ENCODE results near the gene HSD11B1.

The HSD11B1 gene

DNA sequence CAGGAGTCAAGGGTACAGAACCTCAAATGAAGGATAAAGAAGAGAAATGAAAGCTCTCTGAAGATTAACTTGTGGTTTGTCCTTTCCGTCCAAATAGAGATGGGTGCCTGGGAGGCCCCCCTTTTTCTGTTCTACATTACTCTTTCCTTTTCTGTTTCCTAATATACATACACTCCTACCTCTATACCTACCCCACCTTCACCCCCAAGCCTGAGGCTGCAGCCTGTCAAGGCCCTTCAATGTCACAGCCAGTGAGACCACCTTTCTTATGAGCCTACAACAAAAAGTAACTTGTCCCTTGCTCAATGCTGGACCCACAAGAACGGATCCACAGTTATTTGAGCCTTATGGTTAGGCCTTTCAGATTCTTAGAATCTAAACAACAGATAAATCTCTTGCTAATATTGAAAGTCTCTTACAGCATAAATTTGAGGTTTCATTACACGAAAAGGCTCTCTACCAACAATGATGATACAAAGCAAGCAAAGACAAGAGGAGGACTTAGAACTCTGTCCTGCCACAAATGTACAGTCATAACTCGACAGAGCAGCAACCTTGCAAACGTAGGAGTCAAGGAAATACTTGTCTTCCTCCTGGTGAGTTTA, 47.1 kb downstream of the HSD11B1 start:
- no peak for DNase-seq (ENCODE audit: low read depth in 1 of 2, low spot score in 1 of 2)

DNA sequence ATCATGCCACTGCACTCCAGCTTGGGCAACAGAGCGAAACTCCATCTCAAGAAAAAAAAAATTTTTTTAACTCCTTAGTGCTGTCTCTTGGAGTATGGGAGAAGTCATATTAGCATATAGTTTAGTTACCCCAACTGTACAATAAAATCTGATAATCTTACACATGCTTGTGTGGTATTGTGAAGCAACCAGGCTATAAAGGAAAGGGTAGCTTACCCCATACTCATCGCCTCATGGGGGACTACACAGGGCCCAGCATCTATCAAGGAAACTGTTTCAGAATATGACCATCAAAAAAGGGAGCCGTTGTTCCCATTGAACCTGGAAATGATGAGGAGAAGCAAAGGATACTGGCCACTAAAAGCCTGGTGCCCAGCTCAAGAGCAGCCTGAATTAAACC, 48.2 kb downstream of the HSD11B1 start:
- no peak for DNase-seq (ENCODE audit: low read depth in 1 of 2, low spot score in 1 of 2)

DNA sequence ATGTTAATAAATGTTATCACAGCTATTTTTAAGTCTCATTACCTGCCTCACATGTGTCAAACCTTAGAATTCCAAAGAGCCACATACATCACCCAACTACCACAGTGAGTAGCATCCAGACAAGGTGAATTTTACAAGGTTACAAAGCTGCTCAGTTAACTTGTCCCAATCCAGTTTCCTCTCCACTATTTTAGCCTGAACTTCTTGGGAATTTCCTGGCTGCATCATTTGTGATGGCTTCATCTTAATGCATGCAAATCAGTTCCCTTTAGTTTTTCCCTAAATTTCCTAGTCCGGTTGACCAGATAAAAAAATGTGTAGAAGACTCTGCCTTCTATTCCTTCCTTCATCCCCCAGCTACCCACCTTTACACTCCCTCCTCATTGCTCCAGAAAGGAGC, 50.6 kb downstream of the HSD11B1 start:
- no peak for DNase-seq (ENCODE audit: low read depth in 1 of 2, low spot score in 1 of 2)

DNA sequence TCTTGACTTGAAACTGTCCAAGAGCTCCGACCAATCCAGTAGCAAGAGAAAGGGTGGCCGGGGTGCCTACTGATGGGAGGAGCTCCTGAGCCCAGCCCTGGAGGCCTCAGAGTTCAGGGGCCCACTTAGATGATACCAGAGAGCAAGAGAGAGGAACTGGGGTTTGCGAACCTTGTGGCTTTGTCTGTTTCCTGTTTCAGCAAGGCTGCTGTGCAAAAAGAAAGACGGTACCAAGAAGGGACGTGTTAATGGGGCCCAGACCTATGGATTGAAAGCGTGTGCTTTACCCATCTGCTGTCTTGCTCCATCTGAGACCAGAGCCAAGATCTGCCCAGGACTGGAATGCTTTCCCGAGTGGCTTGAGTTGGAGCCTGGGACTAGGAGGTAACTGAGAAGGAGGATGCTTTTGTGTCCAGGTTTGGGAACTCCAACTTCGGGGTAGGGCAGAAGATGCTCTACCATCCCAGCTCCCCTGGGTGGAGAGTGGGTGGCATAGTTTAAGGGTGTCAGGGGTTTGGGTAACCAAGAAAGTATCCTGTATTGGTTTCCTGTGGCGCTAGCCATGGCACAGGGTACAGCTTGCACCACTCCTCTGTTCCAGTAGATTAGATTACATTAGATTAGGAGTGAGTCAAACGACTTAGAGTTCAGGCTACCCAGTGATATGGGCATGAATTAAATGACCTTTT, 51.4 kb downstream of the HSD11B1 start, which contains the start of gene TRAF3IP3:
Gene TRAF3IP3 (plus strand): TSS at position 128 of the 689 bp plus-strand sequence. CDS start 3,987 bp downstream, outside the sequence.
- DNase-seq (ENCODE audit: low read depth in 1 of 2, low spot score in 1 of 2), result peak; percentile 40 to 46

DNA sequence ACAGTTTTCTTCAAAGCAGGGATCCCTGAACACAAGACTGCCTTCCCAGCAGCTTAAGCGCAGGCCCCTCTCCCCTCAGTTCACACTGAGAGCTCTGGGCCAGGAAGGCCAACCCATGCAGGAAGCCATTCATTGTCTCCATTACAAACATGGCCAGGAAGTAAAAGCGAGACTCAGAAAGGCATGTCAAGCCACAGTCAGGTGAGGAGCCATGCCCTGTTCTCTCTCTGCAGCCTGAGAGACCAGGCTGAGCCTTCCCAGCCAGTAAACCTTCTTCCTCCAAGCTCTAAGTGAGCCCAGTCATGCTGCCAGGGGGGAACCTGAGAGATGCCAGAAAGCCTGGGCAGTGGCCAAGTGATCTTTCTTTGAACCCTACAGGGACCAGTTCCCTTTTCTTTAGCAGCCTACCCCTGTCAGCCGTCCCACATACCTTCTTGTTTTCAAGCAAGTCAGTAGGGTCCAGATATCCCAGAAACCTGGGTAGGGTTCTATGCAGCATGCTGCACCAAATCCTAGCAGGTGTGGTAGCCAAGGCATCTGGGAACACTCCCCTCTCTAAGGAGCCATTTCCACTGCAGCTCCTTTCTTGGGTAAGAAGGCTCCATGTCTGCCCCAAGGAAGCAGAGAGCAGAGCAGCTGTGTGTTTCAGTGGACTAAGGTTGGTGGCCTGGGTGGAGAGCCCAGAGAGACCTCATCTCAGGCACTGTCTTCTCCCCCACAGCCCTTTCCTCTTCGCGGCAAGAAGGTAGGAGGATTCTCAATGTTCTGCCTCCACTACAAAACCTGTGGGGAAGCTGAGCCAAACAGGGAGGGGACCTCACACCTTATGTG, 52.2 kb downstream of the HSD11B1 start:
- DNase-seq (ENCODE audit: low read depth in 1 of 2, low spot score in 1 of 2), result peak in 1 of 2 donors; percentile 12

DNA sequence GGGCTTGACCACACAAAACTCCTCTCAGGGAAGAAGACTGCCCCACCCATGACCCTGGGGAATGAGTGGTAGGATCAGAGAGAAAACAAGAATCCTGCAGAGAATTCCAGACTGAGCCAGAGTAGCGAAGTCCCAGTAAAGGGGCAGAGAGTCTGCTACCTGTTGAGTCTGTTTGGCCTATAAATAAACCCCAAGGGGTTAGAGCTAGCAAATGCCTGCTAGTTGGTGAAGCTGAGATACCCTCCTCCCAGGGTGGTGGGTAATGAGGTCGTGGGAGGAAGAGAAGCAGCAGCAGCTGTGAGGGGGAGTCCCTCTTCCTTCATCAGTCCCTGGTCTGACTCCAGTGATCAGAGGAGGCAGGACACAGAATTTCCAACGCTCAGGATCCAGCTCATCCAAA, 53.8 kb downstream of the HSD11B1 start:
- DNase-seq (ENCODE audit: low read depth in 1 of 2, low spot score in 1 of 2), result no peak

DNA sequence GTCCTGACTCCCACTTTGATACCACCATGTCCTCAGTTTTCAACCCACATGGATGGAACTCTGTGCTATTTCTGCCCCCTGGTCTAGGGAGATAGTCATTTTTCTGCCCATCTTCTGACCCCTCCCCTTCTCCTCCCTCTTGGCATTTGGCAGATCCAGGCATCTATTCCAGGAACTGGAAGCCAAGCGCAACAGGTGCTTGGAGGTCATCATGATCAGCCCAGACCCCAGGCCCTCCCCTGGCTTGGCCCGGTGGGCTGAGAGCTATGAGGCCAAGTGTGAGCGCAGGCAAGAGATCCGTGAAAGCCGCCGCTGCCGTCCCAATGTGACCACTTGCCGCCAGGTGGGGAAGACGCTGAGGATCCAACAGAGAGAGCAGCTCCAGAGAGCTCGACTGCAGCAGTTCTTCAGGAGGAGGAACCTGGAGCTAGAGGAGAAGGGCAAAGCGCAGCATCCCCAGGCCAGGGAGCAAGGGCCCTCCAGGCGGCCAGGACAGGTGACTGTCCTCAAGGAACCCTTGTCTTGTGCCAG, 55.2 kb downstream of the HSD11B1 start:
- no peak for DNase-seq (ENCODE audit: low read depth in 1 of 2, low spot score in 1 of 2)

DNA sequence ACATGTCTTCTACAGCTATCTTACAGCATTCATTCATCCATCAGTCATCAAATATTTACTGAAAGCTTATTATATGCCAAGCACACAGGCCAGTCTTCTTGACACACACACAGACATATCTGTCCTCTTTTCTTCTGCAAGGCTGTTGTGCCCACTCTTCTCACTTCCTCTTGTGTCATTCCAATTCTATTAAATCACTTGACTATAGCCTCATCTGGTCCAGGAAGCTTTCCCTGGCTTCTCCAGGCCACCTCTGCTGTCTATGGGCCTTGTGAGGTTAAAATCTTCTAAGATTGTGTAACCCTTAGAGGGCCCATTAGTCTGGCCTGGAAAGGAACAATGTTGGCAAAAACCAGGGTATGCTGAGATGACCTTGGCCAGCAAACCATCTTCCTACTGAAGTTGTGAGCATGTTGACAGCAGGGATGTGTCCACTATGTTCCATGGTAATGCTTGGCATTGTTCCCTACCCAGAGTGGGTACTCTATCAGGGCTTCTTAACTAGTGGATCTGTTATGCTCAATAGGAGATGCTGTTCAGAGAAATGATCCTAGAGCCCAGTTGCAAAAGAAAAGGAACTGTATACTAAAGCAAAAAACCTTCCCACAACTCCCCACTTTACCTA, 56.5 kb downstream of the HSD11B1 start:
- DNase-seq (ENCODE audit: low read depth in 1 of 2, low spot score in 1 of 2), result no peak

DNA sequence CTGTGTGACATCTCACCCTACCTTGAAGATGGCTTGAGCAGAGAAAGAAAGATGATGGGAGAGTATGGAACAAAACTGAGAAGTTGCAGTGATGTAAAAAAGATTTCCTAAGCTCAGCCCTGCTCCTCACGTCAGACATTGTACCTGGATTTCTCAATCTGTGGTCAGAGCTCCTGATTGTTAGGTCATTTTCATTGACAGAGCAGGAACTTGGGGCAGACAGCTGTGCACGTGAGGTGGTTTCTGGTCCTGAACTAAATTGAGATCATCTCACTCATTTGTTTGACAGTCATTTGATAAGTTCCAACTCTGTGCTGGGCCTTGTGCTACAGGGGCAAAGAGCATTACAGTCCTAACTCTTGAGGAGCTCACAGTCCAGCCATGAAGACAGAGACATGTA, 61.4 kb downstream of the HSD11B1 start:
- no peak for DNase-seq (ENCODE audit: low read depth in 1 of 2, low spot score in 1 of 2)

DNA sequence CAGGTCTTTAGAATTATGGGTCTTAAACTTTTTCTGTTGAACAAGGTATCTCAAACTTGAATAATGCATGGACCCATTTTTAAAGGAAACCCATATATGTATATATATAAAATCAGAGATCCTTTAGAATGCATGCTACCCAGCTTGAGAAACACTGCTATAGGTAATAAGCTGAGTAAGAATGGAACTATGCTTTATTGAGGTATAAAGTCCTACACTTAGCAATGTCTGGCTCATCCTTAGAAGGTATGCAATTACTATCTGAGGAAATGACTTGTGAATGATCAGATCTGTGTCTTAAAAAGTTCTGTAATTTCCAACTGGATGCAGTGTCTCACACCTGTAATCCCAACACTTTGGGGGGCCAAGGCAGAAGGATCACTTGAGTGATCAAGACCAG, 62.5 kb downstream of the HSD11B1 start:
- DNase-seq (ENCODE audit: low read depth in 1 of 2, low spot score in 1 of 2), result no peak

DNA sequence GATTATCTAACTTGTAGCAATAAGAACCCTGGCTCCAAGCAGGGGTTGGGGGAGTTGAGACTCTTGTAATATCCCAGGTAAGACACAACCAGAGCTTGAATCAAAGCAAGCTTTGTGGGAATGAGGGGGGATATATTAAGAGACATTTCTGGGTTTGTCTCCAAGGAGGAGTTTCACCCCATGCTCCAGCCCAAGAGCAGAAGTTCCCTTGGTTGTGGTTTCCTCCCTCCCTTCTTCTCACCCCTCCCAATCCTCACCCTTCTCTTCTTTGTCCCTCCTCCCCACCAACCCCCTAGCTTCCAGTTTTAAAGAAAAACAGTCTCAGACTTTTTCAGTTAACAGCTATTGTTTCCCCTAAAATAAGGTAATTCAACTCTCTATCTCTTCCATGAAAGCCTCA, 63.1 kb downstream of the HSD11B1 start:
- DNase-seq (ENCODE audit: low read depth in 1 of 2, low spot score in 1 of 2), result no peak

DNA sequence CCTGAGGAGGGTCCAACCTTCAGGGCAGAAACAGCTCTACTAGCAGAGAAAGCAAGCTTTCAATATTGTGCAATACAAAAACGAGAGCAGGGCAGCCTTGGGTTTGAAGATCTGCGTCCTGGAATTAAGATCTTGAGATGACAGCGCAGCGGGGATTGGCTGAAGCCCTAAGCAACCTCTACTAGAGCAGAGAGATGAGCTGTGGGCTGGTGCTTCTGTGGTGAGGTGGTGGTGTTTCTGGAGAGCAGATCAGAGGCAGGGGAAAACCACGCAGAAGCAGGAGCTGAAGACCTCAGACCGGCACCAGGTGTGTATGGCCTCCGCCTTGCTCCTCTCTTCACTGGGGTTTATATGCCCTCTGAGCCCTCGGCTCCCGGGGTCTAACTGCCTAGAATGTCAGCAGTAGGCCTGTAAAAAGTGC, 63.7 kb downstream of the HSD11B1 start:
- DNase-seq (ENCODE audit: low read depth in 1 of 2, low spot score in 1 of 2), result peak; percentile 50 to 55

DNA sequence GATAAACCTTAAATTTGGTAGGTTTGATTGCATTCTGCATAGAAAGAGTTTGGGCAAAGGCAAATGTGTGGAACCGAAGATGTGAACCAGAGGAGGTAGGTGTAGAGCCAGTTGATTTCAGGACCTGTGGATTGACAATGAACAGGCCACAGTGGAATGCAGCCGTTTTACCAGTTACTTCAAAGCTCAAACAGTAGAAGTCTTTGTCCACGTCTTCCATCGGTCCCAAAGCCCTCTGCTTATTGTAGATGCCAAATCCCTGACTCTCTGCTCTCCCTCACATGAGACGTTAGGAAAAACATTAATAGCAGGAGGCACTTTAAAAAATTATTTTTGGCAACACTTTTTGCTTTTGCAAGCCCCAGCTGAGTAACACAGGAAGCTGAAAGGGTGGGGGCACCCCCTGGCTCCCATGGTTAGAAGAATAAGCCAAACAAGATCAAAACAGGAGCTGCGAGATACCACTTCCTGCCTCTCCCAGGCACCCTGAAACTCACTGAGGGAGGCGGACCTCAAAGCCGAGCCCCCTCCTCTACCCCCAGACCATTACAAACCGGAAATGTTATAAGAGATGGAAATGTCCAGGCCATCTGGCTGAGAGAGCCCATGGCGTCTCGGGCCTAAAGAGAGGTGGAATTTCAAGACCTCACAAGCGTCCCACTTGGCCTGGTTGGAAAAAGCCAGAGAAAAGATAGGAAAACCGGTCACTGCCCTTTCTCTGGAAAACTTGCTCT, 64.7 kb downstream of the HSD11B1 start:
- peak; percentile 50 to 52 for DNase-seq (ENCODE audit: low read depth in 1 of 2, low spot score in 1 of 2)

DNA sequence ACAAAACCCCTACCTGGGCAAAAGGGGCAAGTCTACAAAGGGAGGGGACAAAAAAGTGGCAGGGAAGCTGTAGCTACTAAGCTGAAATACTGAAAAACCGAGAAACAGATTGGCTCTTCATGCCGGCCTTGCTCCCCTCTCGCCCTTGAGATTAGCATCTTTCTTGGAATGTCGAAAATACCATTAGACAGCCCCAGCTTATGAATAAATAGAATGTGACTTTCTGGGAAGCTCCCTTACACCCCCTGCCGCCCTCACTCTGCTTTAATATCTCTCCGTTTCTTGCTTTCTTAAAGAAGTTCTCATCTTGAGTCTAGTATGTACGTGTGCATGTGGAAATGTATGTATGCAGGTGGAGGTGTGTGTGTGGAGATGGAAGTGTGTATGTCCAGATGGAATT, 65.3 kb downstream of the HSD11B1 start:
- DNase-seq (ENCODE audit: low read depth in 1 of 2, low spot score in 1 of 2), result no peak

DNA sequence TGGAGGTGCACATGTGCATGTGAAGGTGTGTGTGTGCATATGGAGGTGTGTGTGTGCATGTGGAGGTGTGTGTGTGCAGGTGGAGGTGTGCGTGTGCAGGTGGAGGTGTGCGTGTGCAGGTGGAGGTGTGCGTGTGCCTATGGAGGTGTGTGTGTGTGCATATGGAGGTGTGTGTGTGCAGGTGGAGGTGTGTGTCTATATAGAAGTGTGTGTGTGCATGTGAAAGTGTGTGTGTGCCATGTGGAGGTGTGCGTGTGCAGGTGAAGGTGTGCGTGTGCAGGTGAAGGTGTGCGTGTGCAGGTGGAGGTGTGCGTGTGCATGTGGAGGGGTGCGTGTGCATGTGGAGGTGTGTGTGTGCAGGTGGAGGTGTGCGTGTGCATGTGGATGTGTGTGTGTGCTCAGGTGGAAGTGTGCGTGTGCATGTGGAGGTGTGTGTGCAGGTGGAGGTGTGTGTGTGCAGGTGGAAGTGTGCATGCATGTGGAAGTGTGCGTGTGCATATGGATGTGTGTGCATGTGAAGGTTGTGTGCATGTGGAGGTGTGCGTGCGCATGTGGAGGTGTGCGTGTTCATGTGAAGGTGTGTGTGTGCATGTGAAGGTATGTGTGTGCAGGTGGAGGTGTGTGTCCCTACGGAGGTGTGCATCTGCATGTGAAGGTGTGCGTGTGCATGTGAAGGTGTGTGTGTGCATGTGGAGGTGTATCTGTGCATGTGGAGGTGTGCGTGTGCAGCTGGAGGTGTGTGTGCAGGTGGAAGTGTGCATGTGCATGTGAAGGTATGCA, 66.2 kb downstream of the HSD11B1 start:
- DNase-seq (ENCODE audit: low read depth in 1 of 2, low spot score in 1 of 2), result no peak

DNA sequence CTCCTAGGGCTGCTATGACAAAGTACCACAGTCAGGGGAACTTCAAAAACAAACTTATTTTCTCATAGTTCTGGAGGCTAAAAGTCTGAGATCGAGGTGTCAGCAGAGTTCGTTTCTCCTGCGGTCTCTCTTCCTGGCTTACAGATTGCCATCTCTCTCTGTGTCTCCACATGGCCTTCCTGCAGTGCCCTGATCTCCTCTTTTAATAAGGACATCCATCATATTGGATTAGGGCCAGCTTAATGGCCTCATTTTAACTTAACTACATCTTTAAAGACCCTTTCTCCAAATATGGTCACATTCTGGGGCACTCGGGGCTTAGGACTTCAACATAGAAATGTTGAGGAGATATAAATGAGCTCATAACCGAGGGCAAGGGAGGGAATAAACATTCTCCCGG, 67.5 kb downstream of the HSD11B1 start:
- DNase-seq (ENCODE audit: low read depth in 1 of 2, low spot score in 1 of 2), result no peak

DNA sequence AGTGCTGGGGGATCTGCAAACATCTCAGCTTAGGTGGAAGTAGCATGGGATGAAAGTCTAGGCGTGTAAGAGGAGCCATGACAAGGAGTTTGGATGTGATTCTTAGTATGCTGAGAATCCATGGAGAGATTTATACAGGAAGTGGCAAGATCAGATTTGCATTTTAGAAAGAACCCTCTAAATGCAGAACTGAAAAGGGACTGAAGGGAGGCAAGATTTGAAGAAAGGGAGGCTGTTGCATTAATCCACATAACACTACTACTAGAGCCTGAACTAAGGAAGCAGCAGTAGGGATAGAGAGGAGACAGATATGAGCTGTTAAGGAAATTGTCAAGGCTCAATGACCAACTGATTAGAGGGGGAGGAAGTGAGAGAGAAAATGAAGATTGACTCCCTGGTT, 69.9 kb downstream of the HSD11B1 start:
- DNase-seq (ENCODE audit: low read depth in 1 of 2, low spot score in 1 of 2), result no peak

DNA sequence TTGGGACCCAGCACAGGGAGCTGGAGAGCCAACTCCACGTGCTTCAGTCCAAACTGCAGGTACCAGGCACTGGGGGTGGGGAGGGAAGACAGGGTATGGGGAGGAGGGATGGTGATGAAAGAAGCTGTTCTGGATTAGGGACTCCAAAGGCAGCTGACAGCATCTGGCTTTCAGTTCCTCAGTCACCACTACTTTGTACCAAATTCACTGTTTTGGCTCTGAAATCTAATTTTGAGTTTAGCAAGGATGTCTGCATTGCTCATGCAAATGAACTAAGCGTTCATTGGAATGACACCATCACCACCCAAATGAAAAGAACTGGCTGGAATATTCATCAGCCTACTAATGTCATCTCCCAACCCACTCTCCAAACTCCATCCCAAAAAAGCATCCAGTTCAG, 71.0 kb downstream of the HSD11B1 start:
- no peak for DNase-seq (ENCODE audit: low read depth in 1 of 2, low spot score in 1 of 2)

DNA sequence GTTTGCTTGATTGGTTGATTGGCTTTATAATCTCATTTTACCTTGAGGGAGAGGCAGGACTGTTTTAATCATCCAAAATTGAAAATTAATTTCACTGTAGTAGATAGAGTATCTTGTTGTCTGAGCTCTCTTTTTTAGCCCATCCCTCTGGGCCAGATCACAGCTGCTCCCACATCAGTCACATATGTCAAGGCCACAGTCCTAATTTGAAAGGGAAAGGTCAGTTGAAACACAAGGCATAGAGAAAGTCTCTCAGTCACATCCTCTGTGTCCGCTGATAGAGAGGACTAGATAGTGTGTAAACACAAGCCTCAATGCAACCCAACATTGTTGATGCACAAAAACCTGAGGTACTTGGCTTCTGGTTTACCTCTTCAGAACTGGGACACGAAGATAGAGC, 72.9 kb downstream of the HSD11B1 start:
- no peak for DNase-seq (ENCODE audit: low read depth in 1 of 2, low spot score in 1 of 2)

DNA sequence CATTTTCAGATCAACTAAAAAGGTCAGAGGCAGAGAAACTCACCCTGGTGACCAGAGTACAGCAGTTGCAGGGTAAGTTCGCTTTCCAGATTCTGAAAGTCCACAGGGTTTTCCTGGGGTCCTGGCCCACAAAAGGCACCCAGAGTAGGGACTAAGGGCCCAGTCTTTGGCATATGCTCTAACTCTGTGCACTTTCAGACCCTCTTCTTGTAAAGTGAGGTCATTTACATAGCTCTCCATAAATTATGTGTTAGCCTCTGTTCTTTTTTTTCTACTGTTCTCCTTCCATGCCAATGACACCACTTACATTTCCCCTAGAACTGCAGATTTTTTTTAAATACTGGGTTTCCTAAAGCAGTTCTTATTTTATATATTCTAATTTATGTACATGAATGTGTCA, 73.5 kb downstream of the HSD11B1 start:
- DNase-seq (ENCODE audit: low read depth in 1 of 2, low spot score in 1 of 2), result no peak
